SIG-M5 treated with dmso at 0.1 percent for 504 hours (cell line): Measurements from ENCODE around the gene EME2.

Experiments
- DNase-seq: peaks from one replicate; lab custom pipeline; 2025; ENCODE audit not compliant: unreplicated experiment; lab: John Stamatoyannopoulos, UW

Gene EME2

DNA sequence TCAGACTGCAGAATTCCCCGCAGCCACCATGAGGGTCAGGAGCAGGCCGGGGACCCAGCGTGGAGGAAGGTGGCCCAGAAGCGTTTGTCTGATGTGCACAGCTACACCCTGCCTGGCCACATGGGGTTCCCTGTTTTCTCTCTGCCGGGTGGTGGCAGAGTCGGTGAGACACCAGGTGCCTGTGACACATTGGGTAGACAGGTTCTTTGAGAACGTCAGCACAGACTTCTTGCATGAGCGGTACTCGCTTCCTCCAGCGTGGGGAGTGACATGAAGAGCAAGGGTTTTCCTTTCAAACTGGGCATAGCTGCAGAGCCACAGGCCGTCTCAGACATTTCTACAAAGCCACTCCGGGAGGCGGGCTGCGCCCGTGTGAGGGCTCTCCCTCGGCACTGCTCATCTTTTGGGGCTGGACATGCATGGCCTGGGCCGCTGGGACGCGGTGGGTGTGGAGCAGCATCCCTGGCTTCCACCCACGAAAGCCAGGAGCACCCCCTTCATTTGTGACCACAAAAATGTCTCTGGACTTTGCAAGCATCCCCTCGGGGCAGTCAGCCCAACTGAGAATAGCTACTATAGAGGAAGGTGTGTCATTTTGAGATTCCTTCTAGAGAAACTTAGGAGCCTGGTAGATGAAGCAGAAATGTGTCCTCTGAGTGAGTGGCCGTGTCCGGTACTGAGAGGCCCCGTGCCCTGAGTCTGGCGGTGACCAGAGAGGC is 27.3 kb upstream of the EME2 start:
- no peak for DNase-seq

DNA sequence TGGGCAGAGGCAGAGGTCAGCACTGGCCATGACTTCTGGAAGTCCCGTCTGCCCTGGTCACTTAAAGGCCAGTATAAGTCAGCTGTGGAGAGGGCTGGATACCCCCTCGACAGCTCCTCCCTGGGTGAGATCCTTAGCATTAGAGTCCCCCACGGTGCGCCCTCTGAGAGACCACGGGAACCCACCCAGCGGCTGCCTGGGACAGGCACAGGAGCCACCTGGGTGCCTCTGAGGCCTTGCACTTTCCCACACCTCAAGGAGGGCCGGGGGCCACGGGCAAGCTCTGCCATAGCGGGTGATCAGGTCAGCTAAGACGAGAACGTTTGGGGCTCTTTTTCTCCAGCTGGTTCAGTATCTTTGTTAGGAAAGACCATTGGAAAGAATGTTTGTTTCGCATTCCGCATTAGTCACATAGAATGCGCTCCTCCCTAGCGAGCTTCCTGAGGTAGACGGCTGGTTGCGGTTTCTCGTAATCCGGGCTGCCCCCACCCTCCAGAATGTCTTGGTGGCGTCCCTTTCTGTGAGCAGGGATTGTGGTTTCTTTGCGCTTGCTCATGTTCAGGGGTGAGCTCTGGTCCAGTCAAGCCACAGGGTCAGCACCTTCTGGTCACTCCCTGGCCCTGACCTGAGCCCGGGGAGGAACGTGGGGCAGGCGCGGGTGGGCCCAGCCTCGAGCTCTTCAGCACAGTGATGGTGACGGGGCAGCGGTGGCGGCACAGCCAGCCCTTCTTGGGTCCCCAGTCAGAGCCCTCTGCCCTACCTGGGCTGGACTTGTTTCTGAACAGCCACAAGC is 26.5 kb upstream of the EME2 start:
- DNase-seq = no peak

DNA sequence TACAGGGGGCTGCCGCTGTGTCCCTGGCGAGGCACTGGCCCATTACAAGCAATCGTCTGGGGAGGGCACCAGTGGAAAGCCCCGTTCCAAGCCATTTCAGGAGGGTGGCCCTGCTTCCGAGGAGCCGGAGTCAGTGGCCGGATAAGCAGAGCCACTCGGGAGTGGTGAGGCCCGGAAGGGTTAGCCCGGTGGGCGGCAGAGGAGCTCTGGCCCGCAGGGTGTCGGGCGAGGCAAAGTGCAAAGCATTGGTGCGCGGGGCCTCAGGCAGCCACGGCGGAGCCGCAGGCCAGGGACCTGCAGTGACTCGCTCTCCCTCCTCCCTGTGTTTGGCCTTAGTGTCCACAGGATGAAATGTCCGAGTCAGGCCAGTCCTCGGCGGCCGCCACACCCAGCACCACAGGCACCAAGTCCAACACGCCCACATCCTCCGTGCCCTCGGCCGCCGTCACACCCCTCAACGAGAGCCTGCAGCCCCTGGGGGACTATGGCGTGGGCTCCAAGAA is 25.9 kb upstream of the EME2 start:
- no peak for DNase-seq

DNA sequence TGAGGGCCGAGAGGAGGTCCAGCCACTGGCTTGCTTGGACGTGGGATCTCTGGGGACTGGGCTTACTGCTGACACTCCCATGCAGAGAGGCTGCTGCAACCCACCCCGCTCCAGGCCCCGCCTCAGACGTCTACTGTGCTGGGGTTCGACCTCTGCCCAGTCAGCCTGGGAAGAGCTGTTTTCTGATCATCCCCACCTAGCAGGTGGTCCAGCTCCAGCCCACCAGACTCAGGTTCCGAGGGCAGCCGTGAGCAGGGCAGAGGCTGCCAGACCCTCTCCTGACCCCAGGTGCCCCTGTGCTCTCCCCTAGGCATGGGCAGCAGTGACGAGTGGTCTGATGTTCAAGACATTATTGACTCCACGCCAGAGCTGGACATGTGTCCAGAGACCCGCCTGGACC is 24.7 kb upstream of the EME2 start:
- no peak for DNase-seq

DNA sequence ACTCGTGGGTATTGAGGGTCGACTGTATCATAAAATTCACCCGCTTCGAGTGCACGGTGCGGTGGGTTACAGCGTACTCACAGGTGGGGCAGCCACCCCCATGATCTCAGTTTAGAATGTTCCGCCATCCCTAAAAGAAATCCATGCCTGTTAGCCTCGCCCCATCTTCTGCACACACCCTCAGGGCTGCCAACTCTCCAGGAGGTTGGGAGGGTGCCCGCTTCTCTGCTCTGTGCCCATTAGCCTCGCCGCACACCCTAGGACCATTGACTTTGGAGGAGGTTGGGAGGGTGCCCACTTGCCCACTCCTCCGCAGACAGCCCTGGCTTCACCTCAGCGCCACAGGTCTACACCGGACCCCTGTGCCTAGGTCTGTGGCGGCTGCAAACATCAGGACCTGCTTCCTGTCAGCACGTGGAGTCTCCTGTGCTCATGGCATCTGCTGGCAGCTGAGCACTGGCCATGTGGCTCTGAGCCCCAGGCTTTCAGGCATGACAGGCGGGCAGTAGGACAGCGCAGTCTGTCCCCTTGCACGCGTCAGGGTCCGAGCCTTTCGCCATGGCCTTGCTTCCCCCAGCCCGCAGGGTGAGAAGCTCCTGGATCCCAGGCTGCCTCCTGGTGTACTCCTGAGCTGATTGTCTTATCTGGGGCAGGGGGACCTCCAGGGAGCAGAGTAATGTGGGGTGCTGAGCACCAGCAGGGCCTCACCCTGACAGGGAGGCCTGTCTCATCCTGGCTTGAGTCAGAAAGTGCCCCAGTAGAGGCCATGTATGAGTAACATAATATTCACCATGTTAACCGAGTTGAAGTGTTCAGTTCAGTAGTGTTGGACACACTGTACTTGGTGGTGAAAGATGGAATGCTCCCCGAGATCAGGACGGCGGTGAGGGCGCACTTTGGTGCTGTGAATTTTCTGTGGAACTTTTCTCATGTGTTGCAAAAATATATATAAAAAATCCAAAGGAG is 23.2 kb upstream of the EME2 start:
- DNase-seq = no peak

DNA sequence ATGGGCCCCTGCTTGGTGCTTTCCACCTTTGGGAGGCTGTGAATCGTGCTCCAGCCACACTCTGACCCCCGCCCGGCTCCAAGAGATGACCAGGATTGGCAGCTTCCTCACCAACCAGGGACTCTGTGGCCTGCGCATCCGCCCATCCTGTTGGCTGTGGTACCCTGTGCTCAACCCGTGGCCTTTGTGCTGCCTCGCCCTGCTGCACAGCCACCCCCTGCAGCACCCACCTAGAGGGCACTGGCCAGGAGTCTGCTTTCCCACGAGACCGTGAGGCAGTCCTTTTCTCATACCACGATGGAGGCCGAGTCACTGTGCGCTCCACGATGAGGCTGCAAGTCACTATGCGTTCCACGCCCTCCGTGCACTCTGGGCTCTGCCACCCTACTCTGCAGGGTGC is 20.7 kb upstream of the EME2 start:
- no peak for DNase-seq

DNA sequence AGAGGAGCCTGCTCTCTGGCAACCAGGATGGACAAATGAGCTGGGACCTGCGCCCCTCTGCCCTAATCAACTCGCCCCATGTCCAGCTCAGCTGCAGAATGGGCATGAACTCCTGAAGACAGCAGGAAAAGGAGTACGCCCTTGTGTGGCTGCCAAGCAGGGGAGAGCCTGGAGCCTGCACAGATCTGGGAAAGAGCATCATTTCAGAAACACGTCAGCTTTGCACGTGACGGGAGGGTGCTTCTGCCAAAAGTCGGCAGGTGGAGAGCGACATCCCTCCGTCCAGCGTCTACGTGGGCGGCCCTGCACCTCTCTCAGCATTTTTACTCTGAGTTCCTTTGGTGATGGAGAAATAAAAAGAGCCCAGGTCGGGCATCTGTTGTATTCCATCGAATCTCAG is 19.8 kb upstream of the EME2 start:
- DNase-seq = no peak

DNA sequence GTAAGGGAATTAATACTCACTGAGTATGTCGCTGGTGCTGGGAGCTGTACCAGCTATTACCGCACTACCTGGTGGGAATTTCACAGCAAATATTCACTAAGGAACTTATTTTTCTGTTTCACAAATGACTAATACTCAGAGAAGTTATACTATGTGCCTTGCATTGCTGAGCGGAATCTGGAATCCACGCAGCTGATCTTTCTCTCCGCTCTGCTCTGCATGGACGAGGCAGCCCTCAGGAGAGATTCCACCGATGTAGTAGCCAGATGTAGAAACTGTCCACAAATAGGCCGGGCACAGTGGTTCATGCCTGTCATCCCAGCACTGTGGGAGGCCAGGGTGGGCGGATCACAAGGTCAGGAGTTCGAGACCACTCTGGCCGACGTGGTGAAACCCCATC is 18.4 kb upstream of the EME2 start:
- no peak for DNase-seq

DNA sequence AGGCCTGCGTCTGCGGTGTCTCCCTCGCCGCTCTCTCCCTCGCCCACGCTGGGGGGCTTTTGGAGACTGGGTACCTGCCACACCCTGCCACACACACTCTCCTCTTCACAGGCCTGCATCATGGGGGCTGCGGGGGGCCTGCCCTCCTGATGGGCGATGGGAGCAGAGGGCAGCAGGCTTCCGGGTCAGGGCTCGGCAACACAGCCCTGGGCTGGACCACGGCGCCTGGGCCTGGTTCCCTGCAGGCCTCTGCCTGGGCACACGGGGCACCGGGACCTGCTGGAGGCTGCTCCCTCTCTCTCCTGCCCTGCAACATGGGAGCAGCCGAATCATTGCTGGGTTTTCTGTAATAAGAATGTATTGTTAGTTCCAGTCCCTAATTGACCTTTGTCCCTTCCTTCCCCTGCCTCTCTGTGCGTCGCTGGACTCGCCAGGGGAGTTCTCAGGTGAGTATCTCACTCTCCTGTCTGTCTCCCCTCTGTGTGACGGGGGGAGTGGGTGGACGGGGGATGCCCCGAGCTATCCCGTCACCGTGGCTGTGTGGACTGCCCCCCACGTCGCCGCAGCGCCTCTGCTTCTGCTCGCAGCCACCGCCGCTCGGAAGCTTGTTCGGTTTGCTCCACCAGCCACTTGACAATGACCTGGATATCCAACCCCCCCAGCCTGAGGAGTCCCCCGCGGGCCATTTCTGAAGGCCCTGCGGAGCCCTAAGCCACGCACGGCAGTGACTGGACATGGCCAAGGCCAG is 14.7 kb upstream of the EME2 start:
- DNase-seq = no peak

DNA sequence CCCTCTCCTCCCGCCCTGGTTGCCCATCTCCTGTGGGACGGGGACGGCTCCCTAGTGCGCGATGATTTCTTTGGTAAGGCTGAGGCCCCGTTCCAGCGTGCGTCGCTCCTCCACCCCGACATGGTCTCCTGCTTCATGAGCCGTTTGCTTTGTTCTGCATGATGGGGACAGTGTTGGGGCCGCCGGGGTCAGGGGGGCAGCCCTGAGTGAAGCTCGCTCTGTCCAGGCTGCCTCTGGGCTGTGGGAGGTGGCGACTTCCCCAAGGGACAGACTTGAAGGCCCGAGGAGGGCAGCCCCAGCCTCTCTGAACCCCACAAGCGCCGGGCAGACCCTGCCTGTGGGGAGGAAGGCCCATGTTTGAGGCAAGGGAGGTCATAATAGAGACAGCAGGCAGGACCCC is 13.7 kb upstream of the EME2 start:
- DNase-seq = no peak

DNA sequence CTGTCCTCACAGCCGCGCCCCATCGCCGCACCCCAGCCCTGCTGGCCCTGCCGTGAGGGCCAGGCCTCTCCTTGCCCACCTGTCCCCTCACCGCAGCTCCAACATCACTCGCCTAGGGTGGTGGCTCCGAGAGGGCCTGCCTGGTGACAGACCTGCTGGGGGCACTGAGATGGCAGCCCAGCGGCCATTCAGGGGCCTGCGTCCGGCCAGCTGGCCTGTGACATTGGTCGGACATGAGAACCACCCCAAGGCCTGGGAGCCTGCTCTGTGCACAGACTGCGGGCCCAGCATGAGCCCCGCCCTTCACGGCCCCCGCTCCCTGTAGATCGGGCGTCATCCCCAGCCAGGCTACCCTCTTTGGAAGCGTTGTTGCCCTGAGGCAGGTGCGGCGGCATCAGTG is 13.1 kb upstream of the EME2 start:
- no peak for DNase-seq

DNA sequence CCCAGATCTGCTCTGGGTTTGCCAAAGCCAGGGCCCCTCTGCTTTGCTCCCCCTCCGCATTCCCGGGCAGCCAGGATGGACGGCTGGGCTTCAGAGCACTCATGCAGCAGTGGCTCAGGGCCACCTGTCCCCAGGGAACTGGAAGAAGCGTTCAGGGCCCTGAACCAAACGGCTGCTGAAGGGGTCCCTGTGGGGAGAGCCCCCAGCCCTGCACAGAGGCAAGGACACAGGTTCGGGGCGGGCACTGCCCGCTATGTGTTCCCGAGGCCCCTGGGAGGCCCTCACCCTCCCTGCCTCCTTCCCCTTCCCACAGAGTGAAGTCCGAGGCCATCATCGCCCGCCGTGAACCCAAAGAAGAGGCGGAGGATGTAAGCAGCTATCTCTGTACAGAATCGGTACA is 11.7 kb upstream of the EME2 start:
- DNase-seq = no peak

DNA sequence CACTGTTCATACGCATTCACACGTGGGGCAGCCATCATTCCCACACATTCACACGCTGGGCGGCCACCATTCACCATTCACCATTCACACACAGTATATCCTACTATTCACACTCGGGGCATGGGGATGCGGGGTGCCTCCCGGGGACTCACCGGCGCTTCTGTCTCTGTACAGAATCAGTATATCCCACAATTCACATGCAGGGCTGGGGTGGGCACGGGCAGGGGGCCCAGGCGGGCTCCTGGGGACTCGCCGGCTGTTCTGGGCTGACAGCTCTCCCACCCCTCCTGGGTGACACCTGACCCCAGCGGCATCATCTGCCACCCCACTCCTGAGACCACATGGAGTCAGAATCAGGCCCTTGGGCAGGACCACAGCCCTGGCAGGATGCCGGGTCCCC is 10.9 kb upstream of the EME2 start:
- no peak for DNase-seq

DNA sequence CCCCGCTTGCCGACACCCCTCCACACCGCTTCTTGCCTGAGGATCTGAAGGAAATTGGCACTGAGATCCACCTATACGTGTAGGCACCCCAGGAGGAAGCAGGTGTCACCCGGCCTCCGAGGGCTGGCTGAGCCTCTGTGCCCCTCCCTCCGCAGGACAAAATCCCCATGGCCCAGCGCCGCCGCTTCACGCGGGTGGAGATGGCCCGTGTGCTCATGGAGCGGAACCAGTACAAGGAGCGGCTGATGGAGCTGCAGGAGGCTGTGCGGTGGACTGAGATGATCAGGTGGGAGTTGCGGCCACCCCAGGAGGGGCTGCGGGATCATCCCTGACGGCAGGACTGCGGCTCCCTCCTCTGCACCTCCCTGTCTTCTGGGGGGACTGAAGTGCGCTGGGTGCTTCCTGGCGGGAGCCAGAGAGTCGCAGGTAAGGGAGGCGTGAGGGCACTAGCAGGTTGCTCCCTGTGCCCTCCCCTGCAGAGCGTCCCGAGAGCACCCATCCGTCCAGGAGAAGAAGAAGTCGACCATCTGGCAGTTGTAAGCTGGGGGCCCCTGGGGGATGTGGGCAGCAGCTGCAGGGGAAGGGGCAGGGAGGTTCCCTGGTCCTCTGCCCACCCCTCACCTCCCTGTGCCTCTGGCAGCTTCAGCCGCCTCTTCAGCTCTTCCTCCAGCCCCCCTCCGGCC is 10.3 kb upstream of the EME2 start:
- DNase-seq = no peak

DNA sequence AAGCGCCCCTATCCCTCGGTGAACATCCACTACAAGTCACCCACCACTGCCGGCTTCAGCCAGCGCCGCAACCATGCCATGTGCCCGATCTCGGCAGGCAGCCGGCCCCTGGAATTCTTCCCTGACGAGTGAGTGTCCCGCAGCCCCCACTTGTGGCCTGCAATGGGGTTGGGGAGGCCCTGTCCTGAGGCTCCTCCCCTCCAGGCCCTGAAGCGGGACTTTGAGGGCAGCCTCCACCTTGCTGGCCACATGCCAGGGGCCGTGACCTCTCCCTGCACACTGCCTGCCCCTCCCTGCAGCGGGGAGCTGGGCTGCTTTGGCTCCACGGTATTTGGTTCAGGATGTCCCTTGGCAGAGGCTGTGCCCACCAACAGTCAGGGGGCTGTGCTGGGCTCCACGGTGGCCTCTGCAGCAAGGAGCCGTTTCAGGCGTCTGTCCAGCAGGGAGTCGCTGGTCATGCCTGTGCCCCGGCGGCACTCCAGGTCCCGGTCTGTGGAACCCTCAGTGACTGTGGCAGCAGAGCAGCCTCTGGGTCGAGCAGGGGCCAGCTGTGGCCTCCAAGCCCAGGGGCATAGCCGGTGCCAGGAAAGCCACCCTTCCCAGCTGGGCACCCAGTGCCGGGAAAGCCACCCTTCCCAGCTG is 9.6 kb upstream of the EME2 start:
- DNase-seq = no peak

DNA sequence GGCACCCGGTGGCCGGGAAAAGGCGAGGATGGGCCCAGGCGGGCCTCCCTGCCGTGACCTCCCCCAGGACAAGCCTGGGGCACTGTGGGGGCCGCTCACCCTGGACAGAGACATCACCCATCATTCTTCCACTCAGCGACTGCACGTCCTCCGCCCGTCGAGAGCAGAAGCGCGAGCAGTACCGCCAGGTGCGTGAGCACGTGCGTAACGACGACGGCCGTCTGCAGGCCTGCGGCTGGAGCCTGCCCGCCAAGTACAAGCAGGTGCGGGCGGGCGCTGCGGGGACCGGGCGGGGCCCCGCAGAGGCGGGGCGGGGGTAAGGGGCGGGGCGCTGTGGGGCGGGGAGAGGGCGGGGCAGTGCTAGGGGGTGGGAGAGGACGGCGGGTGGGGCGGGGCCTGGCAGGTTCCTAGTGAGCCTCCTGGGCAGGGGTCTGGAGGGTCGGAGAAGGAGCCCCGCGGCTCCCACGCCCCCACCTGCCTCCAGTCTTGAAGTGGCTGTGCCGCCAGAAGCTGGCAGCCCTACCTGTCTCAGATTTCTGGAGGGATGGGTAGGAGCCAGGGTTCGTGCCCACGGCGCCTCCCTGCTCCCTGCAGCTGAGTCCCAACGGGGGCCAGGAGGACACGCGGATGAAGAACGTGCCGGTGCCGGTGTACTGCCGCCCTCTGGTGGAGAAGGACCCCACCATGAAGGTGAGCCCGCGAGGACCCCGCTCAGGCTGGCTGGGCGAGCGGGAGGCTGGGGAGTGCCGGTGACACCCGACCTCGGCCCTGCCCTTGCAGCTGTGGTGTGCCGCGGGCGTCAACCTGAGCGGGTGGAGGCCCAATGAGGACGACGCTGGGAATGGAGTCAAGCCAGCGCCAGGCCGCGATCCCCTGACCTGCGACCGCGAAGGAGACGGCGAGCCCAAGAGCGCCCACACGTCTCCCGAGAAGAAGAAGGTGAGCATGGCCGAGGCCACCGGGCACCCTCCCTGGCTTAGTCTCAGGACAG is 8.8 kb upstream of the EME2 start:
- DNase-seq = no peak

DNA sequence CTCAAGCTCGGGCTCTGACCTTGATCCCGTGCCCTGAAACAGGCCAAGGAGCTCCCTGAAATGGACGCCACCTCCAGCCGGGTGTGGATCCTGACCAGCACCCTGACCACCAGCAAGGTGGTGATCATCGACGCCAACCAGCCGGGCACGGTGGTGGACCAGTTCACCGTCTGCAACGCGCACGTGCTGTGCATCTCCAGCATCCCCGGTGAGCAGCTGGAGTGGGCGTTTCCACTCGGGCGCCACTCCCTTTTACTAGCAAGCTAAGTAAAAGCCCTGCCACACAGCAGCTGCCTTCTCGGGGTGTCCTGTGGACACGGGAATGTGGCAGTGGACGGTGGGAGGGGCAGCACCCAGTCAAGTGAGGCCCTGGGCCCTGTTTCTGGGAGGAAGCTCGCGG is 7.6 kb upstream of the EME2 start:
- no peak for DNase-seq

DNA sequence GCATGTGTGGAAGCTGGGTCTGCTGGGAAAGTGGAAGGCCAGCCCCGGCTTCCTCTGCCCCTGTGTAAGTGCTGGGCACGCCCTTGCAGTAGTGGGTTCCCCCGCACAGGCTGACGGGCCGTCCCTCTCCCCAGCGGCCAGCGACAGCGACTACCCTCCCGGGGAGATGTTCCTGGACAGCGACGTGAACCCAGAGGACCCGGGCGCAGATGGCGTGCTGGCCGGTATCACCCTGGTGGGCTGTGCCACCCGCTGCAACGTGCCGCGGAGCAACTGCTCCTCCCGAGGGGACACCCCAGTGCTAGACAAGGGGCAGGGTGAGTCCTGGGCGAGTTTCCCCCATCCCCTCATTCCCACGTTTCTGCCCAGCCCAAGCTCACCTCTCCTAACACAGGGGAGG is 6.8 kb upstream of the EME2 start:
- DNase-seq = no peak

DNA sequence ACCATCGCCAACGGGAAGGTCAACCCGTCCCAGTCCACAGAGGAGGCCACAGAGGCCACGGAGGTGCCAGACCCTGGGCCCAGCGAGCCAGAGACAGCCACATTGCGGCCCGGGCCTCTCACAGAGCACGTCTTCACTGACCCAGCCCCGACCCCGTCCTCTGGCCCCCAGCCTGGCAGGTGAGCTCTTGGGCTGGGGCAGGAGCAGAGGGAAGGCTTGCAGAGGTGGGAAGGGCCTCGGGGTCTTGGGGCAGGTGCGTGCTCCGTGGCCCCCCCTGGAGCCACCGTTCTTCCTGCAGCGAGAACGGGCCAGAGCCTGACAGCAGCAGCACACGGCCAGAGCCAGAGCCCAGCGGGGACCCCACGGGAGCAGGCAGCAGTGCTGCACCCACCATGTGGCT is 6.4 kb upstream of the EME2 start:
- no peak for DNase-seq
